K562 (cell line): ENCODE results near the gene CTNNA3.

Experiments used
- EGR1 ChIP-seq: fragments of 450-650 bp; conservative IDR thresholded peaks from 2 replicates; pipeline ENCODE4 v1.6.1; 2017; ENCODE audit warnings: mild to moderate bottlenecking
- EZH2 ChIP-seq: IDR thresholded peaks from 2 replicates; pipeline ENCODE4 v1.6.1; 2012; ENCODE audit warnings: low read depth, mild to moderate bottlenecking, inconsistent platforms, low read length, borderline replicate concordance
- FOS ChIP-seq: IDR thresholded peaks from 3 replicates; pipeline ENCODE4 v1.6.1; 2011; ENCODE audit not compliant: insufficient read length; ENCODE audit errors: extremely low read depth
- HCFC1 ChIP-seq: IDR thresholded peaks from 2 replicates; pipeline ENCODE4 v1.6.1; 2012; ENCODE audit warnings: low read depth, low read length, improper control_type of control experiment
- TBL1XR1 ChIP-seq, 2 experiments: IDR thresholded peaks; 2 replicates each; pipeline ENCODE4 v1.6.1; 2012; ENCODE audit warnings: improper control_type of control experiment in 2 of 2, low read length in 2 of 2, mild to moderate bottlenecking in 1 of 2
- TEAD4 ChIP-seq, 2 experiments: sonication (generic) in 1 of 2; formaldehyde crosslinking in 1 of 2; IDR thresholded peaks; 2 replicates each; pipeline versions ENCODE4 v1.6.1 to v1.8.0; 2012 to 2022; ENCODE audit warnings: borderline replicate concordance in 1 of 2, inconsistent platforms in 1 of 2, low read length in 1 of 2, mild to moderate bottlenecking in 1 of 2, missing genetic modification reagents in 1 of 2
- ZKSCAN3 ChIP-seq: fragments of 250-450 bp; sonication (Bioruptor Pico); IDR thresholded peaks from 2 replicates; pipeline ENCODE4 v1.4.0; 2020
- ZNF143 ChIP-seq: sonication (generic); formaldehyde crosslinking; IDR thresholded peaks from 2 replicates; pipeline ENCODE4 v1.9.0; 2022; ENCODE audit warnings: mild to moderate bottlenecking, missing genetic modification reagents
- ZNF282 ChIP-seq: sonication (generic); formaldehyde crosslinking; IDR thresholded peaks from 2 replicates; pipeline ENCODE4 v1.8.1; 2023; ENCODE audit warnings: missing genetic modification reagents
- TF ChIP-seq, protein P1 (sequence below), 3 experiments: IDR thresholded peaks in 2 of 3; conservative IDR thresholded peaks in 1 of 3; 2 replicates each; pipeline ENCODE4 v1.5.1; 2011 to 2012; ENCODE audit warnings: low read length in 3 of 3, mild to moderate bottlenecking in 3 of 3, control low read depth in 2 of 3, improper control_type of control experiment in 1 of 3, inconsistent platforms in 1 of 3, low read depth in 1 of 3, mixed read lengths in 1 of 3, moderate library complexity in 1 of 3; ENCODE audit not compliant: insufficient read depth in 2 of 3

DNA sequence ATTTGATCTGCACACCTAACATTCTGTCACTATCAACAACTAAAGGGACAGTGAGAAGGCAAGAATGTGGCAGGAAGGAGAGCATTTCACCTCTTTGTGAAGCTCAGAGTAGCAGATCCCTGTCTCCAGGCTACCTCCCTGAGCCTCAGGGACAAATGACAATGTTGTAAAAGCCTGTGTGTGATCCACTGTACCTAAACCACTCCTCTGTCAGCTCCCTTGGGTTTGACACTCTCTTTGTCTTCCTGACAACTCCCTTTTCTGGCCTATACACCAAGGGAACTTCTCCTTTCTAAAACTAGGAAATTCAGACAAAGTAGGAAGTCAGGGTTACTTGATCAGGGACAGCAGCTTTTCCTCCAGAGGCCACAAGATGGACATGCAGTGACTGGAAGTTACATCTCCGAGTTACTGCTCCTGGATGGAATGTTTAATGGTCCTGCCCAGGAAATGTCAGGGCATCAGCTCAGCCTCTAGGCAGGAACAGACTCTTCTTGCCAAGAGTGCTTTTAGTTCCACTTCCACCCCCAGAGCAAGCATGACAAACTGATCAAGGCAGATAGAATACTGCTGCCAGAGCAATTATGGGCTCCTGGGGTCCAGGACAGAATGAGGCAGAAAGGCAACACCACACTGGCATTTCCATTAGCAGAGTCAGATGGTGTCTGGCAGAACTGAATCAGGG is 1784.7 kb downstream of the CTNNA3 start:
- TF ChIP-seq TEAD4 (IDR thresholded peaks at IDR 0.05; ENCODE audit: low read length), result no peak
- TF ChIP-seq TEAD4 (CRISPR knock-in tag; IDR thresholded peaks at IDR 0.05; ENCODE audit: borderline replicate concordance), result no peak
- no peak for TF ChIP-seq EZH2
- TF ChIP-seq ZKSCAN3 (CRISPR knock-in tag), result no peak
- no peak for TF ChIP-seq ZNF143
- TF ChIP-seq, protein P1, sequence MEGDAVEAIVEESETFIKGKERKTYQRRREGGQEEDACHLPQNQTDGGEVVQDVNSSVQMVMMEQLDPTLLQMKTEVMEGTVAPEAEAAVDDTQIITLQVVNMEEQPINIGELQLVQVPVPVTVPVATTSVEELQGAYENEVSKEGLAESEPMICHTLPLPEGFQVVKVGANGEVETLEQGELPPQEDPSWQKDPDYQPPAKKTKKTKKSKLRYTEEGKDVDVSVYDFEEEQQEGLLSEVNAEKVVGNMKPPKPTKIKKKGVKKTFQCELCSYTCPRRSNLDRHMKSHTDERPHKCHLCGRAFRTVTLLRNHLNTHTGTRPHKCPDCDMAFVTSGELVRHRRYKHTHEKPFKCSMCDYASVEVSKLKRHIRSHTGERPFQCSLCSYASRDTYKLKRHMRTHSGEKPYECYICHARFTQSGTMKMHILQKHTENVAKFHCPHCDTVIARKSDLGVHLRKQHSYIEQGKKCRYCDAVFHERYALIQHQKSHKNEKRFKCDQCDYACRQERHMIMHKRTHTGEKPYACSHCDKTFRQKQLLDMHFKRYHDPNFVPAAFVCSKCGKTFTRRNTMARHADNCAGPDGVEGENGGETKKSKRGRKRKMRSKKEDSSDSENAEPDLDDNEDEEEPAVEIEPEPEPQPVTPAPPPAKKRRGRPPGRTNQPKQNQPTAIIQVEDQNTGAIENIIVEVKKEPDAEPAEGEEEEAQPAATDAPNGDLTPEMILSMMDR (IDR thresholded peaks at IDR 0.05 in 2 of 3, conservative IDR thresholded peaks at IDR 0.05 in 1 of 3; ENCODE audit: insufficient read depth in 2 of 3, low read depth in 1 of 3, low read length in 3 of 3), result no peak
- no peak for TF ChIP-seq EGR1
- no peak for TF ChIP-seq ZNF282 (CRISPR knock-in tag)
- TF ChIP-seq FOS, result no peak
- TF ChIP-seq TBL1XR1 (IDR thresholded peaks at IDR 0.05; ENCODE audit: low read length in 2 of 2), result no peak
- no peak for TF ChIP-seq HCFC1
